Measurements from ENCODE around the gene UBE2Q1.

- TF ChIP-seq, protein P1, sequence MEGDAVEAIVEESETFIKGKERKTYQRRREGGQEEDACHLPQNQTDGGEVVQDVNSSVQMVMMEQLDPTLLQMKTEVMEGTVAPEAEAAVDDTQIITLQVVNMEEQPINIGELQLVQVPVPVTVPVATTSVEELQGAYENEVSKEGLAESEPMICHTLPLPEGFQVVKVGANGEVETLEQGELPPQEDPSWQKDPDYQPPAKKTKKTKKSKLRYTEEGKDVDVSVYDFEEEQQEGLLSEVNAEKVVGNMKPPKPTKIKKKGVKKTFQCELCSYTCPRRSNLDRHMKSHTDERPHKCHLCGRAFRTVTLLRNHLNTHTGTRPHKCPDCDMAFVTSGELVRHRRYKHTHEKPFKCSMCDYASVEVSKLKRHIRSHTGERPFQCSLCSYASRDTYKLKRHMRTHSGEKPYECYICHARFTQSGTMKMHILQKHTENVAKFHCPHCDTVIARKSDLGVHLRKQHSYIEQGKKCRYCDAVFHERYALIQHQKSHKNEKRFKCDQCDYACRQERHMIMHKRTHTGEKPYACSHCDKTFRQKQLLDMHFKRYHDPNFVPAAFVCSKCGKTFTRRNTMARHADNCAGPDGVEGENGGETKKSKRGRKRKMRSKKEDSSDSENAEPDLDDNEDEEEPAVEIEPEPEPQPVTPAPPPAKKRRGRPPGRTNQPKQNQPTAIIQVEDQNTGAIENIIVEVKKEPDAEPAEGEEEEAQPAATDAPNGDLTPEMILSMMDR (IDR thresholded peaks at IDR 0.05): no peak
- TF ChIP-seq POLR2A (IDR thresholded peaks at IDR 0.05): no peak
These were observed 32.7 kb upstream of the UBE2Q1 start for GRCh38 chr1:154591206-154591605.
